ENCODE data around the gene PKD1L1. TPM values are rescaled to one million over a fixed set of nuclear protein-coding genes. Genes with fewer than 3 reads are reported as not detected.

PKD1L1 gene
- total RNA-seq, 1 experiment from 2014 or later, result 0.17 TPM

DNA sequence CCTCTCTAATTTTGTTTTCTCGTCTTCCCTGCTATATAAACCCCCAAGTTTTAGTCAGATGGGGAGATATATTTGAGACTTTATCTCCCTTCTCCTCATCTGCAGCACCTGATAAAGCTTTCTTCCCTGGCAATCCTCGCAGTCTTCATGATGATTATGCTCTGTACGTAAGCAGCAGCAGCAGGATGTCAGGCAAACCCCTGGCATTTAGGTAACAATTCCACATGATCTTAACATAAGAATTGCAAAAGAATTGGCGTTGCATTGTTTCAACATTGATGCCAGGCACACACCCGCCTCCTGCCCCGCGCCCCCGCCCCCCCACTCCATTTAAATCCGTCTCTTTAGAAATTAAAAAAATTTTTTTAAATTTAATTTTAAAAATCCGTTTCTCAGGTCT lies 6.1 kb downstream of the PKD1L1 start:
- BruUV-seq (replicated peaks), result no TSS peak
- no peaks in the 10 kb centered on the region for H3K36me3 ChIP-seq (ENCODE audit: control insufficient read depth in 1 of 2, insufficient read depth in 2 of 2, low read length in 2 of 2)
- peaks cover 0 to 9% of the 10 kb centered on the region in 2 experiments; a peak in 2 of 4 replicates for H3K4me1 ChIP-seq (ENCODE audit: control insufficient read depth in 1 of 2, insufficient read depth in 2 of 2, low read length in 2 of 2)
- CTCF ChIA-PET, result no interaction called here
- no peak overlapping the region for H2AFZ ChIP-seq (ENCODE audit: low read depth, low read length, poor library complexity, severe bottlenecking)
- no peaks in the 10 kb centered on the region for H3K27me3 ChIP-seq (ENCODE audit: insufficient read depth, low read length)
- H3K9ac ChIP-seq (ENCODE audit: low read length), result no peak overlapping the region
- intact Hi-C loops (cut with micrococcal nuclease), result loop anchor here (10.0 kb wide), 1 partner anchor 1913 kb away; no protein-coding TSS in a partner anchor
- no peaks in the 10 kb centered on the region for H4K20me1 ChIP-seq (ENCODE audit: insufficient read depth)
- ATAC-seq (no peak), DNase-seq (ENCODE audit: low read depth, low spot score) (no peak)
- H3K9me2 ChIP-seq (ENCODE audit: insufficient read depth), result no peaks in the 10 kb centered on the region
- H3K9me3 ChIP-seq (ENCODE audit: control insufficient read depth in 1 of 2, insufficient read depth in 1 of 2, low read depth in 1 of 2, low read length in 2 of 2), result no peaks in the 10 kb centered on the region
- no peak overlapping the region for H3K4me3 ChIP-seq (replicated peaks in 1 of 2; ENCODE audit: low read depth in 1 of 2, low read length in 2 of 2)
- H3K4me2 ChIP-seq (ENCODE audit: low read length), result no peak overlapping the region
- TF ChIP-seq CBX3 (IDR thresholded peaks at IDR 0.05; ENCODE audit: low read depth) (no peak), SIN3A (IDR thresholded peaks at IDR 0.05; ENCODE audit: low read depth) (no peak), ELF1 (IDR thresholded peaks at IDR 0.05; ENCODE audit: borderline replicate concordance, low read depth) (no peak), EZH2 (IDR thresholded peaks at IDR 0.05) (no peak), FOSL1 (IDR thresholded peaks at IDR 0.05; ENCODE audit: low read depth) (no peak), CEBPB (IDR thresholded peaks at IDR 0.05; ENCODE audit: low read depth) (no peak), ZFX (IDR thresholded peaks at IDR 0.05) (no peak), POLR2A (IDR thresholded peaks at IDR 0.05; ENCODE audit: borderline replicate concordance, extremely low read depth, insufficient read depth, insufficient read length) (no peak), POLR2AphosphoS5 (IDR thresholded peaks at IDR 0.05; ENCODE audit: low read depth, low read length) (no peak), SRF (IDR thresholded peaks at IDR 0.05; ENCODE audit: low read depth) (no peak)
- TF ChIP-seq, protein P1, sequence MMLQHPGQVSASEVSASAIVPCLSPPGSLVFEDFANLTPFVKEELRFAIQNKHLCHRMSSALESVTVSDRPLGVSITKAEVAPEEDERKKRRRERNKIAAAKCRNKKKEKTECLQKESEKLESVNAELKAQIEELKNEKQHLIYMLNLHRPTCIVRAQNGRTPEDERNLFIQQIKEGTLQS (IDR thresholded peaks at IDR 0.05), result no peak
- TF ChIP-seq, protein P2, sequence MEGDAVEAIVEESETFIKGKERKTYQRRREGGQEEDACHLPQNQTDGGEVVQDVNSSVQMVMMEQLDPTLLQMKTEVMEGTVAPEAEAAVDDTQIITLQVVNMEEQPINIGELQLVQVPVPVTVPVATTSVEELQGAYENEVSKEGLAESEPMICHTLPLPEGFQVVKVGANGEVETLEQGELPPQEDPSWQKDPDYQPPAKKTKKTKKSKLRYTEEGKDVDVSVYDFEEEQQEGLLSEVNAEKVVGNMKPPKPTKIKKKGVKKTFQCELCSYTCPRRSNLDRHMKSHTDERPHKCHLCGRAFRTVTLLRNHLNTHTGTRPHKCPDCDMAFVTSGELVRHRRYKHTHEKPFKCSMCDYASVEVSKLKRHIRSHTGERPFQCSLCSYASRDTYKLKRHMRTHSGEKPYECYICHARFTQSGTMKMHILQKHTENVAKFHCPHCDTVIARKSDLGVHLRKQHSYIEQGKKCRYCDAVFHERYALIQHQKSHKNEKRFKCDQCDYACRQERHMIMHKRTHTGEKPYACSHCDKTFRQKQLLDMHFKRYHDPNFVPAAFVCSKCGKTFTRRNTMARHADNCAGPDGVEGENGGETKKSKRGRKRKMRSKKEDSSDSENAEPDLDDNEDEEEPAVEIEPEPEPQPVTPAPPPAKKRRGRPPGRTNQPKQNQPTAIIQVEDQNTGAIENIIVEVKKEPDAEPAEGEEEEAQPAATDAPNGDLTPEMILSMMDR (IDR thresholded peaks at IDR 0.05 in 2 of 3, conservative IDR thresholded peaks at IDR 0.05 in 1 of 3; ENCODE audit: borderline replicate concordance in 1 of 3, insufficient read depth in 1 of 3, low read depth in 2 of 3, low read length in 2 of 3), result no peak
- TF ChIP-seq, protein P3, sequence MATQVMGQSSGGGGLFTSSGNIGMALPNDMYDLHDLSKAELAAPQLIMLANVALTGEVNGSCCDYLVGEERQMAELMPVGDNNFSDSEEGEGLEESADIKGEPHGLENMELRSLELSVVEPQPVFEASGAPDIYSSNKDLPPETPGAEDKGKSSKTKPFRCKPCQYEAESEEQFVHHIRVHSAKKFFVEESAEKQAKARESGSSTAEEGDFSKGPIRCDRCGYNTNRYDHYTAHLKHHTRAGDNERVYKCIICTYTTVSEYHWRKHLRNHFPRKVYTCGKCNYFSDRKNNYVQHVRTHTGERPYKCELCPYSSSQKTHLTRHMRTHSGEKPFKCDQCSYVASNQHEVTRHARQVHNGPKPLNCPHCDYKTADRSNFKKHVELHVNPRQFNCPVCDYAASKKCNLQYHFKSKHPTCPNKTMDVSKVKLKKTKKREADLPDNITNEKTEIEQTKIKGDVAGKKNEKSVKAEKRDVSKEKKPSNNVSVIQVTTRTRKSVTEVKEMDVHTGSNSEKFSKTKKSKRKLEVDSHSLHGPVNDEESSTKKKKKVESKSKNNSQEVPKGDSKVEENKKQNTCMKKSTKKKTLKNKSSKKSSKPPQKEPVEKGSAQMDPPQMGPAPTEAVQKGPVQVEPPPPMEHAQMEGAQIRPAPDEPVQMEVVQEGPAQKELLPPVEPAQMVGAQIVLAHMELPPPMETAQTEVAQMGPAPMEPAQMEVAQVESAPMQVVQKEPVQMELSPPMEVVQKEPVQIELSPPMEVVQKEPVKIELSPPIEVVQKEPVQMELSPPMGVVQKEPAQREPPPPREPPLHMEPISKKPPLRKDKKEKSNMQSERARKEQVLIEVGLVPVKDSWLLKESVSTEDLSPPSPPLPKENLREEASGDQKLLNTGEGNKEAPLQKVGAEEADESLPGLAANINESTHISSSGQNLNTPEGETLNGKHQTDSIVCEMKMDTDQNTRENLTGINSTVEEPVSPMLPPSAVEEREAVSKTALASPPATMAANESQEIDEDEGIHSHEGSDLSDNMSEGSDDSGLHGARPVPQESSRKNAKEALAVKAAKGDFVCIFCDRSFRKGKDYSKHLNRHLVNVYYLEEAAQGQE (IDR thresholded peaks at IDR 0.05; ENCODE audit: low read depth), result no peak
- POLR2A ChIA-PET, result no interaction called here
- RAD21 ChIA-PET (ENCODE audit: low non-redundant PET in 1 of 2, low total read pairs in 2 of 2, uncharacterized antibody in 2 of 2, unreplicated experiment in 2 of 2), result no interaction called here
- no peak overlapping the region for H3K27ac ChIP-seq (ENCODE audit: low read depth, low read length)
- H3K79me2 ChIP-seq (ENCODE audit: insufficient read depth, low read length), result no peaks in the 10 kb centered on the region

Data from HCT116 (cell line).